ENCODE measurements around the gene JUND. TPM values are rescaled to one million over a fixed set of nuclear protein-coding genes. Genes with fewer than 3 reads are reported as not detected.

The JUND gene
- polyA plus RNA-seq, 4 donors: 129 to 211 (median 162) TPM

- 80 to 95% (median 88%) methylated on average over 5 of the region's 5 CpGs for WGBS, 3 donors
- Histone ChIP-seq H3K27me3 (ENCODE audit: control insufficient read depth in 3 of 3, insufficient read depth in 3 of 3, low read length in 3 of 3) (no peaks in the 10 kb centered on the region), H3K4me1 (ENCODE audit: control insufficient read depth in 3 of 3, insufficient read depth in 2 of 3, low read depth in 1 of 3, low read length in 2 of 3) (peaks cover 0 to 20% (median 0%) of the 10 kb centered on the region in 3 donors), H3K36me3 (ENCODE audit: control insufficient read depth in 3 of 3, insufficient read depth in 2 of 3, low read depth in 1 of 3, low read length in 3 of 3) (no peaks in the 10 kb centered on the region), H3K4me3 (ENCODE audit: low read depth in 1 of 3, low read length in 3 of 3) (no peak overlapping the region), H3K9me3 (ENCODE audit: control insufficient read depth in 2 of 2, insufficient read depth in 1 of 2, low read depth in 1 of 2, low read length in 1 of 2) (peaks cover 0 to 9% of the 10 kb centered on the region in 2 donors), H3K27ac (ENCODE audit: low read depth in 1 of 3, low read length in 2 of 3) (no peak overlapping the region)
- FAIRE-seq: no peak
- no peak for DNase-seq
Observed at GRCh38 chr19:18249834-18250233, 31.6 kb downstream of the JUND start.

- Histone ChIP-seq H3K4me3 (ENCODE audit: low read depth in 1 of 3, low read length in 3 of 3) (no peak overlapping the region), H3K9me3 (ENCODE audit: control insufficient read depth in 2 of 2, insufficient read depth in 1 of 2, low read depth in 1 of 2, low read length in 1 of 2) (peaks cover 0 to 6% of the 10 kb centered on the region in 2 donors), H3K27ac (ENCODE audit: low read depth in 1 of 3, low read length in 2 of 3) (no peak overlapping the region), H3K36me3 (ENCODE audit: control insufficient read depth in 3 of 3, insufficient read depth in 2 of 3, low read depth in 1 of 3, low read length in 3 of 3) (no peaks in the 10 kb centered on the region), H3K4me1 (ENCODE audit: control insufficient read depth in 3 of 3, insufficient read depth in 2 of 3, low read depth in 1 of 3, low read length in 2 of 3) (no peaks in the 10 kb centered on the region), H3K27me3 (ENCODE audit: control insufficient read depth in 3 of 3, insufficient read depth in 3 of 3, low read length in 3 of 3) (peaks cover 0 to 2% (median 2%) of the 10 kb centered on the region in 3 donors)
- FAIRE-seq: no peak
- WGBS, 3 donors: 66 to 73% (median 72%) methylated on average over 7 of the region's 7 CpGs
- no peak for DNase-seq
Observed at GRCh38 chr19:18245297-18245696, 36.1 kb downstream of the JUND start.

- 32 to 39% (median 38%) methylated on average over 12 of the region's 12 CpGs for WGBS, 3 donors
- no peaks in the 10 kb centered on the region for H3K4me1 ChIP-seq (ENCODE audit: control insufficient read depth in 3 of 3, insufficient read depth in 2 of 3, low read depth in 1 of 3, low read length in 2 of 3)
- H3K27me3 ChIP-seq (ENCODE audit: control insufficient read depth in 3 of 3, insufficient read depth in 3 of 3, low read length in 3 of 3): peaks cover 0 to 13% (median 2%) of the 10 kb centered on the region in 3 donors
- no peaks in the 10 kb centered on the region for H3K9me3 ChIP-seq (ENCODE audit: control insufficient read depth in 2 of 2, insufficient read depth in 1 of 2, low read depth in 1 of 2, low read length in 1 of 2)
- H3K27ac ChIP-seq (ENCODE audit: low read depth in 1 of 3, low read length in 2 of 3): no peak overlapping the region
- DNase-seq (no peak), FAIRE-seq (no peak)
- no peak overlapping the region for H3K4me3 ChIP-seq (ENCODE audit: low read depth in 1 of 3, low read length in 3 of 3)
- no peaks in the 10 kb centered on the region for H3K36me3 ChIP-seq (ENCODE audit: control insufficient read depth in 3 of 3, insufficient read depth in 2 of 3, low read depth in 1 of 3, low read length in 3 of 3)
Observed at GRCh38 chr19:18239303-18239702, 42.1 kb downstream of the JUND start.

- WGBS, 3 donors: 34 to 35% (median 35%) methylated on average over 6 of the region's 6 CpGs
- no peaks in the 10 kb centered on the region for H3K4me1 ChIP-seq (ENCODE audit: control insufficient read depth in 3 of 3, insufficient read depth in 2 of 3, low read depth in 1 of 3, low read length in 2 of 3)
- H3K4me3 ChIP-seq (ENCODE audit: low read depth in 1 of 3, low read length in 3 of 3): no peak overlapping the region
- H3K9me3 ChIP-seq (ENCODE audit: control insufficient read depth in 2 of 2, insufficient read depth in 1 of 2, low read depth in 1 of 2, low read length in 1 of 2): peaks cover 0 to 11% of the 10 kb centered on the region in 2 donors
- DNase-seq: no peak
- FAIRE-seq: no peak
- no peaks in the 10 kb centered on the region for H3K36me3 ChIP-seq (ENCODE audit: control insufficient read depth in 3 of 3, insufficient read depth in 2 of 3, low read depth in 1 of 3, low read length in 3 of 3)
- H3K27ac ChIP-seq (ENCODE audit: low read depth in 1 of 3, low read length in 2 of 3): no peak overlapping the region
- peaks cover 3 to 54% (median 20%) of the 10 kb centered on the region in 3 donors for H3K27me3 ChIP-seq (ENCODE audit: control insufficient read depth in 3 of 3, insufficient read depth in 3 of 3, low read length in 3 of 3)
Observed at GRCh38 chr19:18234194-18234593, 47.2 kb downstream of the JUND start.

GRCh38 chr19:18233224-18233825 lies 48.1 kb downstream of the JUND start:
- Histone ChIP-seq H3K4me1 (ENCODE audit: control insufficient read depth in 3 of 3, insufficient read depth in 2 of 3, low read depth in 1 of 3, low read length in 2 of 3) (no peaks in the 10 kb centered on the region), H3K27me3 (ENCODE audit: control insufficient read depth in 3 of 3, insufficient read depth in 3 of 3, low read length in 3 of 3) (peaks cover 3 to 56% (median 20%) of the 10 kb centered on the region in 3 donors), H3K9me3 (ENCODE audit: control insufficient read depth in 2 of 2, insufficient read depth in 1 of 2, low read depth in 1 of 2, low read length in 1 of 2) (peaks cover 0 to 11% of the 10 kb centered on the region in 2 donors), H3K4me3 (ENCODE audit: low read depth in 1 of 3, low read length in 3 of 3) (no peak overlapping the region), H3K27ac (ENCODE audit: low read depth in 1 of 3, low read length in 2 of 3) (no peak overlapping the region), H3K36me3 (ENCODE audit: control insufficient read depth in 3 of 3, insufficient read depth in 2 of 3, low read depth in 1 of 3, low read length in 3 of 3) (no peaks in the 10 kb centered on the region)
- WGBS, 3 donors: 15 to 24% (median 20%) methylated on average over 37 of the region's 37 CpGs
- FAIRE-seq: no peak
- DNase-seq: peak; percentile 37 to 84

- FAIRE-seq (no peak), DNase-seq (no peak)
- WGBS, 3 donors: 4 to 16% (median 14%) methylated on average over 37 to 46 of the region's 46 CpGs
- Histone ChIP-seq H3K27ac (ENCODE audit: low read depth in 1 of 3, low read length in 2 of 3) (no peak overlapping the region), H3K4me1 (ENCODE audit: control insufficient read depth in 3 of 3, insufficient read depth in 2 of 3, low read depth in 1 of 3, low read length in 2 of 3) (no peaks in the 10 kb centered on the region), H3K36me3 (ENCODE audit: control insufficient read depth in 3 of 3, insufficient read depth in 2 of 3, low read depth in 1 of 3, low read length in 3 of 3) (no peaks in the 10 kb centered on the region), H3K9me3 (ENCODE audit: control insufficient read depth in 2 of 2, insufficient read depth in 1 of 2, low read depth in 1 of 2, low read length in 1 of 2) (peaks cover 0 to 11% of the 10 kb centered on the region in 2 donors), H3K4me3 (ENCODE audit: low read depth in 1 of 3, low read length in 3 of 3) (no peak overlapping the region), H3K27me3 (ENCODE audit: control insufficient read depth in 3 of 3, insufficient read depth in 3 of 3, low read length in 3 of 3) (peaks cover 3 to 62% (median 20%) of the 10 kb centered on the region in 3 donors)
Observed at GRCh38 chr19:18232540-18233223, 48.7 kb downstream of the JUND start.

GRCh38 chr19:18231775-18232174 lies 49.6 kb downstream of the JUND start:
- no peak for DNase-seq
- Histone ChIP-seq H3K4me1 (ENCODE audit: control insufficient read depth in 3 of 3, insufficient read depth in 2 of 3, low read depth in 1 of 3, low read length in 2 of 3) (no peaks in the 10 kb centered on the region), H3K36me3 (ENCODE audit: control insufficient read depth in 3 of 3, insufficient read depth in 2 of 3, low read depth in 1 of 3, low read length in 3 of 3) (no peaks in the 10 kb centered on the region), H3K4me3 (ENCODE audit: low read depth in 1 of 3, low read length in 3 of 3) (no peak overlapping the region), H3K9me3 (ENCODE audit: control insufficient read depth in 2 of 2, insufficient read depth in 1 of 2, low read depth in 1 of 2, low read length in 1 of 2) (peaks cover 0 to 11% of the 10 kb centered on the region in 2 donors), H3K27ac (ENCODE audit: low read depth in 1 of 3, low read length in 2 of 3) (no peak overlapping the region), H3K27me3 (ENCODE audit: control insufficient read depth in 3 of 3, insufficient read depth in 3 of 3, low read length in 3 of 3) (peaks cover 3 to 70% (median 22%) of the 10 kb centered on the region in 3 donors)
- FAIRE-seq: no peak
- WGBS, 3 donors: 16 to 22% (median 18%) methylated on average over 4 of the region's 4 CpGs

GRCh38 chr19:18230941-18231734 lies 50.3 kb downstream of the JUND start:
- H3K27me3 ChIP-seq (ENCODE audit: control insufficient read depth in 3 of 3, insufficient read depth in 3 of 3, low read length in 3 of 3): peaks cover 3 to 71% (median 24%) of the 10 kb centered on the region in 3 donors
- H3K36me3 ChIP-seq (ENCODE audit: control insufficient read depth in 3 of 3, insufficient read depth in 2 of 3, low read depth in 1 of 3, low read length in 3 of 3): no peaks in the 10 kb centered on the region
- WGBS, 3 donors: 54 to 55% (median 55%) methylated on average over 18 of the region's 18 CpGs
- no peak overlapping the region for H3K4me3 ChIP-seq (ENCODE audit: low read depth in 1 of 3, low read length in 3 of 3)
- FAIRE-seq (no peak), DNase-seq (no peak)
- H3K9me3 ChIP-seq (ENCODE audit: control insufficient read depth in 2 of 2, insufficient read depth in 1 of 2, low read depth in 1 of 2, low read length in 1 of 2): peaks cover 0 to 11% of the 10 kb centered on the region in 2 donors
- peaks cover 0 to 2% (median 0%) of the 10 kb centered on the region in 3 donors for H3K4me1 ChIP-seq (ENCODE audit: control insufficient read depth in 3 of 3, insufficient read depth in 2 of 3, low read depth in 1 of 3, low read length in 2 of 3)
- no peak overlapping the region for H3K27ac ChIP-seq (ENCODE audit: low read depth in 1 of 3, low read length in 2 of 3)

All from small intestine (tissue), 7 donors.